ENCODE measurements around the gene TNFRSF11A. TPM values are rescaled to one million over a fixed set of nuclear protein-coding genes. Genes with fewer than 3 reads are reported as not detected.

Gene TNFRSF11A
- total RNA-seq, 5 donors from 2014 or later (not counting 1 experiment from before 2014, with no cell fraction given): 0.41 to 4.6 (median 1.2) TPM

- CTCF ChIA-PET: no interaction called here
These were observed 64.0 kb downstream of the TNFRSF11A start for GRCh38 chr18:62388855-62389760.

GRCh38 chr18:62389761-62390481 lies 64.8 kb downstream of the TNFRSF11A start:
- Mint-ChIP-seq H3K27me3 (peaks cover 0 to 11% of the 10 kb centered on the region in 2 donors), H3K36me3 (peaks cover 3% of the 10 kb centered on the region), H3K27ac (no peak overlapping the region), H3K9me3 (peaks cover 0 to 4% (median 0%) of the 10 kb centered on the region in 3 donors), H3K4me3 (no peak overlapping the region), H3K4me1 (no peaks in the 10 kb centered on the region)
- no peaks in the 10 kb centered on the region for H3K4me1 ChIP-seq (ENCODE audit: control insufficient read depth in 1 of 2, extremely low read depth in 1 of 2, insufficient read depth in 2 of 2, low read length in 2 of 2)
- ChIA-PET POLR2A (no interaction called here), CTCF (no interaction called here)
- ATAC-seq (replicated peaks in 1 of 4) (no peak), DNase-seq (no peak)
- H3K36me3 ChIP-seq (ENCODE audit: control insufficient read depth in 2 of 2, extremely low read depth in 1 of 2, insufficient read depth in 1 of 2, low read length in 1 of 2): no peaks in the 10 kb centered on the region
- no peak overlapping the region for H3K27ac ChIP-seq (ENCODE audit: low read length)
- no peak overlapping the region for H3K4me3 ChIP-seq (ENCODE audit: control insufficient read depth in 1 of 2, extremely low read depth in 1 of 2, low read length in 1 of 2)
- peaks cover 0 to 19% of the 10 kb centered on the region in 2 experiments for H3K27me3 ChIP-seq (replicated peaks in 1 of 2; ENCODE audit: control insufficient read depth in 2 of 2, extremely low read depth in 1 of 2, insufficient read depth in 2 of 2, low read length in 1 of 2)
- H3K9me3 ChIP-seq: no peaks in the 10 kb centered on the region
- WGBS (ENCODE audit: insufficient coverage): 87% methylated on average over 5 of the region's 11 CpGs

More at GRCh38 chr18:62388855-62389760, 64.0 kb downstream of the TNFRSF11A start:
- peaks cover 0 to 4% (median 0%) of the 10 kb centered on the region in 3 donors for H3K9me3 Mint-ChIP-seq
- H3K9me3 ChIP-seq: no peaks in the 10 kb centered on the region
- no peaks in the 10 kb centered on the region for H3K36me3 ChIP-seq (ENCODE audit: control insufficient read depth in 2 of 2, extremely low read depth in 1 of 2, insufficient read depth in 1 of 2, low read length in 1 of 2)
- H3K36me3 Mint-ChIP-seq: peaks cover 3% of the 10 kb centered on the region
- H3K4me1 Mint-ChIP-seq: no peaks in the 10 kb centered on the region
- no peaks in the 10 kb centered on the region for H3K4me1 ChIP-seq (ENCODE audit: control insufficient read depth in 1 of 2, extremely low read depth in 1 of 2, insufficient read depth in 2 of 2, low read length in 2 of 2)
- peaks cover 0 to 11% of the 10 kb centered on the region in 2 donors for H3K27me3 Mint-ChIP-seq
- POLR2A ChIA-PET: no interaction called here
- H3K4me3 ChIP-seq (ENCODE audit: control insufficient read depth in 1 of 2, extremely low read depth in 1 of 2, low read length in 1 of 2): no peak overlapping the region
- ATAC-seq (replicated peaks in 1 of 4) (no peak), DNase-seq (no peak)
- H3K27ac Mint-ChIP-seq: no peak overlapping the region
- no peak overlapping the region for H3K27ac ChIP-seq (ENCODE audit: low read length)
- H3K4me3 Mint-ChIP-seq: no peak overlapping the region
- H3K27me3 ChIP-seq (replicated peaks in 1 of 2; ENCODE audit: control insufficient read depth in 2 of 2, extremely low read depth in 1 of 2, insufficient read depth in 2 of 2, low read length in 1 of 2): peaks cover 0 to 22% of the 10 kb centered on the region in 2 experiments
- WGBS (ENCODE audit: insufficient coverage): 89% methylated on average over 11 of the region's 16 CpGs

GRCh38 chr18:62394006-62394763 lies 69.1 kb downstream of the TNFRSF11A start:
- peaks cover 0 to 4% (median 0%) of the 10 kb centered on the region in 3 donors for H3K9me3 Mint-ChIP-seq
- Histone ChIP-seq H3K27me3 (replicated peaks in 1 of 2; ENCODE audit: control insufficient read depth in 2 of 2, extremely low read depth in 1 of 2, insufficient read depth in 2 of 2, low read length in 1 of 2) (peaks cover 0 to 9% of the 10 kb centered on the region in 2 experiments), H3K9me3 (no peaks in the 10 kb centered on the region), H3K36me3 (ENCODE audit: control insufficient read depth in 2 of 2, extremely low read depth in 1 of 2, insufficient read depth in 1 of 2, low read length in 1 of 2) (no peaks in the 10 kb centered on the region), H3K4me3 (ENCODE audit: control insufficient read depth in 1 of 2, extremely low read depth in 1 of 2, low read length in 1 of 2) (no peak overlapping the region), H3K27ac (ENCODE audit: low read length) (no peak overlapping the region), H3K4me1 (ENCODE audit: control insufficient read depth in 1 of 2, extremely low read depth in 1 of 2, insufficient read depth in 2 of 2, low read length in 2 of 2) (no peaks in the 10 kb centered on the region)
- no peak overlapping the region for H3K27ac Mint-ChIP-seq
- ChIA-PET POLR2A (no interaction called here), CTCF (no interaction called here)
- H3K4me3 Mint-ChIP-seq: no peak overlapping the region
- ATAC-seq (replicated peaks in 1 of 4) (no peak), DNase-seq (no peak)
- H3K27me3 Mint-ChIP-seq: peaks cover 0 to 6% of the 10 kb centered on the region in 2 donors
- 89% methylated on average over 5 of the region's 15 CpGs for WGBS (ENCODE audit: insufficient coverage)
- H3K4me1 Mint-ChIP-seq: no peaks in the 10 kb centered on the region
- peaks cover 3% of the 10 kb centered on the region for H3K36me3 Mint-ChIP-seq

GRCh38 chr18:62396381-62396780 lies 71.3 kb downstream of the TNFRSF11A start:
- DNase-seq (no peak), ATAC-seq (replicated peaks in 1 of 4) (no peak)
- H3K4me3 ChIP-seq (ENCODE audit: control insufficient read depth in 1 of 2, extremely low read depth in 1 of 2, low read length in 1 of 2): no peak overlapping the region
- H3K27ac Mint-ChIP-seq: no peak overlapping the region
- H3K4me1 ChIP-seq (ENCODE audit: control insufficient read depth in 1 of 2, extremely low read depth in 1 of 2, insufficient read depth in 2 of 2, low read length in 2 of 2): no peaks in the 10 kb centered on the region
- no peaks in the 10 kb centered on the region for H3K9me3 Mint-ChIP-seq
- no CpG with 5 or more reads among the region's 3 CpGs for WGBS (ENCODE audit: insufficient coverage)
- POLR2A ChIA-PET: no interaction called here
- peaks cover 5 to 8% of the 10 kb centered on the region in 2 donors for H3K27me3 Mint-ChIP-seq
- peaks cover 0 to 13% of the 10 kb centered on the region in 2 experiments for H3K27me3 ChIP-seq (replicated peaks in 1 of 2; ENCODE audit: control insufficient read depth in 2 of 2, extremely low read depth in 1 of 2, insufficient read depth in 2 of 2, low read length in 1 of 2)
- no peak overlapping the region for H3K27ac ChIP-seq (ENCODE audit: low read length)
- H3K36me3 ChIP-seq (ENCODE audit: control insufficient read depth in 2 of 2, extremely low read depth in 1 of 2, insufficient read depth in 1 of 2, low read length in 1 of 2): no peaks in the 10 kb centered on the region
- peaks cover 0 to 5% (median 0%) of the 10 kb centered on the region in 3 donors for H3K4me1 Mint-ChIP-seq
- CTCF ChIA-PET: no interaction called here
- H3K4me3 Mint-ChIP-seq: no peak overlapping the region
- no peaks in the 10 kb centered on the region for H3K9me3 ChIP-seq
- H3K36me3 Mint-ChIP-seq: no peaks in the 10 kb centered on the region

- Mint-ChIP-seq H3K27me3 (peaks cover 5 to 7% of the 10 kb centered on the region in 2 donors), H3K27ac (no peak overlapping the region), H3K36me3 (no peaks in the 10 kb centered on the region), H3K4me3 (no peak overlapping the region), H3K4me1 (peaks cover 0 to 5% (median 0%) of the 10 kb centered on the region in 3 donors), H3K9me3 (no peaks in the 10 kb centered on the region)
- CTCF ChIA-PET: no interaction called here
- no peaks in the 10 kb centered on the region for H3K36me3 ChIP-seq (ENCODE audit: control insufficient read depth in 2 of 2, extremely low read depth in 1 of 2, insufficient read depth in 1 of 2, low read length in 1 of 2)
- no peak overlapping the region for H3K27ac ChIP-seq (ENCODE audit: low read length)
- H3K4me1 ChIP-seq (ENCODE audit: control insufficient read depth in 1 of 2, extremely low read depth in 1 of 2, insufficient read depth in 2 of 2, low read length in 2 of 2): no peaks in the 10 kb centered on the region
- WGBS (ENCODE audit: insufficient coverage): 64% methylated on average over 1 of the region's 3 CpGs
- no peak overlapping the region for H3K4me3 ChIP-seq (ENCODE audit: control insufficient read depth in 1 of 2, extremely low read depth in 1 of 2, low read length in 1 of 2)
- ATAC-seq (replicated peaks in 1 of 4) (no peak), DNase-seq (no peak)
- peaks cover 0 to 11% of the 10 kb centered on the region in 2 experiments for H3K27me3 ChIP-seq (replicated peaks in 1 of 2; ENCODE audit: control insufficient read depth in 2 of 2, extremely low read depth in 1 of 2, insufficient read depth in 2 of 2, low read length in 1 of 2)
- POLR2A ChIA-PET: no interaction called here
- no peaks in the 10 kb centered on the region for H3K9me3 ChIP-seq
These were observed 71.9 kb downstream of the TNFRSF11A start for GRCh38 chr18:62396967-62397366.

- WGBS (ENCODE audit: insufficient coverage): 92% methylated on average over 2 of the region's 6 CpGs
- H3K36me3 Mint-ChIP-seq: no peaks in the 10 kb centered on the region
- ATAC-seq (replicated peaks in 1 of 4) (no peak), DNase-seq (no peak)
- H3K4me1 ChIP-seq (ENCODE audit: control insufficient read depth in 1 of 2, extremely low read depth in 1 of 2, insufficient read depth in 2 of 2, low read length in 2 of 2): no peaks in the 10 kb centered on the region
- H3K4me3 ChIP-seq (ENCODE audit: control insufficient read depth in 1 of 2, extremely low read depth in 1 of 2, low read length in 1 of 2): no peak overlapping the region
- H3K9me3 Mint-ChIP-seq: no peaks in the 10 kb centered on the region
- POLR2A ChIA-PET: interaction anchor here in 1 of 2 donors (0.5 kb wide), 1 partner anchor 123 kb away, joined by 3 read pairs; no protein-coding TSS in a partner anchor
- no peak overlapping the region for H3K27ac ChIP-seq (ENCODE audit: low read length)
- peaks cover 0 to 10% of the 10 kb centered on the region in 2 experiments for H3K27me3 ChIP-seq (replicated peaks in 1 of 2; ENCODE audit: control insufficient read depth in 2 of 2, extremely low read depth in 1 of 2, insufficient read depth in 2 of 2, low read length in 1 of 2)
- peaks cover 0 to 5% (median 0%) of the 10 kb centered on the region in 3 donors for H3K4me1 Mint-ChIP-seq
- CTCF ChIA-PET: no interaction called here
- H3K9me3 ChIP-seq: no peaks in the 10 kb centered on the region
- H3K27me3 Mint-ChIP-seq: peaks cover 3 to 5% of the 10 kb centered on the region in 2 donors
- no peak overlapping the region for H3K27ac Mint-ChIP-seq
- H3K36me3 ChIP-seq (ENCODE audit: control insufficient read depth in 2 of 2, extremely low read depth in 1 of 2, insufficient read depth in 1 of 2, low read length in 1 of 2): no peaks in the 10 kb centered on the region
- no peak overlapping the region for H3K4me3 Mint-ChIP-seq
These were observed 73.2 kb downstream of the TNFRSF11A start for GRCh38 chr18:62398291-62398690.

Measured in T-cell (primary cell).